Progenitor cell of endocrine pancreas (in vitro differentiated cells): ENCODE data around the gene PRKD1. TPM values are rescaled to one million over a fixed set of nuclear protein-coding genes. Genes with fewer than 3 reads are reported as not detected.
"Not testable (repeated sequence)": the region's sequence is repeated elsewhere in the genome, so short reads cannot be mapped to it uniquely, and the experiment has no call there.

Source experiments
- DNase-seq: peaks from one replicate; pipeline ENCODE4 v3.0.0; 2021; ENCODE audit warnings: low spot score; ENCODE audit not compliant: unreplicated experiment
- H3K27ac Mint-ChIP-seq: 2 replicates; pipeline ENCODE4 v1.8.0; 2021; ENCODE audit warnings: mild to moderate bottlenecking, moderate library complexity, mixed read lengths
- H3K27me3 Mint-ChIP-seq: 2 replicates; pipeline ENCODE4 v1.8.0; 2021; ENCODE audit warnings: mixed read lengths
- H3K36me3 Mint-ChIP-seq: 2 replicates; pipeline ENCODE4 v1.8.0; 2022; ENCODE audit warnings: mixed read lengths; ENCODE audit not compliant: insufficient read depth
- H3K4me1 Mint-ChIP-seq: 2 replicates; pipeline ENCODE4 v1.8.0; 2021; ENCODE audit warnings: low read depth, mixed read lengths
- H3K4me3 Mint-ChIP-seq: 2 replicates; pipeline ENCODE4 v1.8.0; 2021; ENCODE audit warnings: low read depth, mild to moderate bottlenecking, moderate library complexity, mixed read lengths
- H3K9me3 Mint-ChIP-seq: 2 replicates; pipeline ENCODE4 v1.8.0; 2021; ENCODE audit warnings: low read depth, mixed read lengths
- total RNA-seq: library from RNA; stranded (reverse); gene quantifications from 2 replicates; pipeline ENCODE4 v1.2.1, GENCODE V29; 2021
- TF ChIP-seq, protein P1 (sequence below): fragments of 200-600 bp; sonication (generic); IDR thresholded peaks from one replicate; pipeline ENCODE4 v1.5.0; 2021; ENCODE audit warnings: antibody characterized with exemption, mild to moderate bottlenecking; ENCODE audit not compliant: unreplicated experiment

Gene PRKD1
- total RNA-seq, 1 donor from 2014 or later, result 23.6 TPM

DNA sequence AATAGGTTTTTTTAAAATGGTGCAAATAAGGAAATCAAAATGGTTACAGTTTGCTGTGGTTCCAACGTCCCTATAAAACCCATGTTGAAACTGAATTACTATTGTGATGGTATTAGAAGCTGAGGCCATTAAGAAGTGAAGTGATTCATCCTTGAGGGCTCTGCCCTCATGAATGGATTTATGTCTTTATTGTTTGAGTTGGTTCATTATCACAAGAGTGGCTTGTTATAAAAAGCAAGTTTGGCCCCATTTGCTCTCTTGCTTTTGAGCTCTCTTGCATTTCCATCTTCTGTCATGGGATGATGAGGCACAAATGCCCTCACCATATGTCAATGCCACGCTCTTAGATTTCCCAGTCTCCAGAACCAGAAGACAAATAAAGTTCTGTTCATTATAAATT is 62.3 kb downstream of the PRKD1 start:
- H3K36me3 Mint-ChIP-seq, result no peaks in the 10 kb centered on the region

DNA sequence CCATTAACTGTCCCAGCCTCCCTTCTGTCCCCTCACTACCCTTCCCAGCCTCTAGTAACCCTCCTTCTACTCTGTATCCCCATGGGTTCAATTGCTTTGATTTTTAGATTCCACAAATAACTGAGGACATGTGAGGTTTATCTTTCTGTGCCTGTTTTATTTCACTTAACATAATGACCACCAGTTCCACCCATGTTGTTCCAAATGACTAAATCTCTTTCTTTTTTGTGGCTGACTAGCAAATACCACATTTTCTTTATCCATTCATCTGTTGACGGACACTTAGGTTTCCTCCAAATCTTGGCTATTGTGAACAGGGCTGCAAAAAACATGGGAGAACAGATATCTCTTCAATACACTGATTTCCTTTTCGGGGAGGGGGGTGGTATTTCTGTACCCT is 65.7 kb downstream of the PRKD1 start:
- no peak for DNase-seq
- Mint-ChIP-seq H3K9me3 (peaks cover 1% of the 10 kb centered on the region), H3K27me3 (no peaks in the 10 kb centered on the region), H3K4me1 (no peaks in the 10 kb centered on the region), H3K36me3 (peaks cover 2% of the 10 kb centered on the region), H3K27ac (no peak overlapping the region), H3K4me3 (no peak overlapping the region)
- TF ChIP-seq, protein P1, sequence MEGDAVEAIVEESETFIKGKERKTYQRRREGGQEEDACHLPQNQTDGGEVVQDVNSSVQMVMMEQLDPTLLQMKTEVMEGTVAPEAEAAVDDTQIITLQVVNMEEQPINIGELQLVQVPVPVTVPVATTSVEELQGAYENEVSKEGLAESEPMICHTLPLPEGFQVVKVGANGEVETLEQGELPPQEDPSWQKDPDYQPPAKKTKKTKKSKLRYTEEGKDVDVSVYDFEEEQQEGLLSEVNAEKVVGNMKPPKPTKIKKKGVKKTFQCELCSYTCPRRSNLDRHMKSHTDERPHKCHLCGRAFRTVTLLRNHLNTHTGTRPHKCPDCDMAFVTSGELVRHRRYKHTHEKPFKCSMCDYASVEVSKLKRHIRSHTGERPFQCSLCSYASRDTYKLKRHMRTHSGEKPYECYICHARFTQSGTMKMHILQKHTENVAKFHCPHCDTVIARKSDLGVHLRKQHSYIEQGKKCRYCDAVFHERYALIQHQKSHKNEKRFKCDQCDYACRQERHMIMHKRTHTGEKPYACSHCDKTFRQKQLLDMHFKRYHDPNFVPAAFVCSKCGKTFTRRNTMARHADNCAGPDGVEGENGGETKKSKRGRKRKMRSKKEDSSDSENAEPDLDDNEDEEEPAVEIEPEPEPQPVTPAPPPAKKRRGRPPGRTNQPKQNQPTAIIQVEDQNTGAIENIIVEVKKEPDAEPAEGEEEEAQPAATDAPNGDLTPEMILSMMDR, result no peak

More for the DNA sequence above, 62.3 kb downstream of the PRKD1 start:
- Mint-ChIP-seq H3K27me3 (no peaks in the 10 kb centered on the region), H3K9me3 (no peaks in the 10 kb centered on the region), H3K4me1 (no peaks in the 10 kb centered on the region), H3K4me3 (no peak overlapping the region), H3K27ac (no peak overlapping the region)
- TF ChIP-seq, protein P1, result no peak
- no peak for DNase-seq

DNA sequence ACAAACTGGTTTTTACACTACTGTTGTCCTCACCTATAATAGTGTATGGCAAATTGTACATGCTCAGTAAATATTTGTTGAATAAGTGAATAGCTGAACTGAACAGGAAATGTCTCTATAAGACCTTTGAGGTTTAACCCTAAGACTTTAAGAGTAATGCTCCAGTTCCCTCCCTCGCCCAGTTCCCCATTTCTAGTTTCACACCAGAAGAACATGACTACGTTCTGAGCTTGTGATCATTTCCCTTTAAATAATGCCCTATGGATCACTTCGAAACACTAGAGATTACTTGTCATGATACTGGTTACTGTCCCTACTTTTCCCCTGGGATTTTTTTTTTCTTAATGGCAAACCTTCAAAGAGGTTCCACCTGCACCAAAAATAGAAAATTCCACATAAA is 69.3 kb downstream of the PRKD1 start:
- no peaks in the 10 kb centered on the region for H3K27me3 Mint-ChIP-seq
- H3K9me3 Mint-ChIP-seq, result peaks cover 26% of the 10 kb centered on the region
- DNase-seq, result no peak
- H3K36me3 Mint-ChIP-seq, result peaks cover 23% of the 10 kb centered on the region
- no peak overlapping the region for H3K4me3 Mint-ChIP-seq
- no peaks in the 10 kb centered on the region for H3K4me1 Mint-ChIP-seq
- no peak overlapping the region for H3K27ac Mint-ChIP-seq
- TF ChIP-seq, protein P1, result no peak

DNA sequence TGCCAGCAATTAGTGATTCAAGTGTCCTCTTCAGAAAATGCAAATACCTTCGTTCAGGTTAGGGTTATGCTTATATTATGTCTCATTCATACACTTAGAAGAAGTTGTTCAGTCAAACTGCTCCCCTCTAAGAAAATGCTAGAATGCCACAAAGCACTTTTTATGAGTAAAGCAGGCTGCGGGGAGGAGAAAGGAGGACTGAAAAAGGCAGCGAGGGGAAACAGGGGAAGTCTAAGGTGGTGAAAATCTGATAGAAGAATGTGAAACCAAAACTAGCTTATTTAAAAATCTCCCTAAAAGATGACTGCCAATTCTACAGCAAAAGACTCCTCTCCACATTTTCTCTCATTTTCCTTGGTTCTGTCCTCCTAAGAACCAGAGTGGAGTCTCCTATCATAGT is 70.1 kb downstream of the PRKD1 start:
- TF ChIP-seq, protein P1, result no peak
- Mint-ChIP-seq H3K9me3 (peaks cover 30% of the 10 kb centered on the region), H3K36me3 (peaks cover 26% of the 10 kb centered on the region), H3K4me3 (no peak overlapping the region), H3K27me3 (no peaks in the 10 kb centered on the region), H3K27ac (no peak overlapping the region), H3K4me1 (no peaks in the 10 kb centered on the region)
- DNase-seq, result no peak

DNA sequence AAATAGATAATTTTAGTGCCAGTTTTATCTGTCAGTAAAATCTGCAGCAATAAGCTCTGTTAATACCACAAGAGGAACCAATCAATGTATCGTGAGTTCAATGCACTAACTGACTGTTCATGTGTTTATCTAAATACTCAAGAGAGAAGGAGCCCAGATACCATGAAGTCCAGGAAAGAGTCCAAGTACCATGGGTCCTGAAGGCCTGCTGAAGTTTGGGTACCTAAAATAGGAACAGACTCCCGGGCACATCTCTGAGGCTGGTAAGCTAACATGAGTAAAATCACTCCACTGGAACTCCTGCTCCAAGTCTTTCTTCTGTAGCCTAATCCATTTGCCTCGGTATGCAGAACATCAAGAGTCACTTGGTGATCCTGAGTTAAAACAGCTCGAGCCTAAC is 71.1 kb downstream of the PRKD1 start:
- H3K9me3 Mint-ChIP-seq, result peaks cover 41% of the 10 kb centered on the region
- H3K27ac Mint-ChIP-seq, result no peak overlapping the region
- no peak overlapping the region for H3K4me3 Mint-ChIP-seq
- H3K4me1 Mint-ChIP-seq, result no peaks in the 10 kb centered on the region
- TF ChIP-seq, protein P1, result no peak
- no peak for DNase-seq
- no peaks in the 10 kb centered on the region for H3K27me3 Mint-ChIP-seq
- peaks cover 34% of the 10 kb centered on the region for H3K36me3 Mint-ChIP-seq

DNA sequence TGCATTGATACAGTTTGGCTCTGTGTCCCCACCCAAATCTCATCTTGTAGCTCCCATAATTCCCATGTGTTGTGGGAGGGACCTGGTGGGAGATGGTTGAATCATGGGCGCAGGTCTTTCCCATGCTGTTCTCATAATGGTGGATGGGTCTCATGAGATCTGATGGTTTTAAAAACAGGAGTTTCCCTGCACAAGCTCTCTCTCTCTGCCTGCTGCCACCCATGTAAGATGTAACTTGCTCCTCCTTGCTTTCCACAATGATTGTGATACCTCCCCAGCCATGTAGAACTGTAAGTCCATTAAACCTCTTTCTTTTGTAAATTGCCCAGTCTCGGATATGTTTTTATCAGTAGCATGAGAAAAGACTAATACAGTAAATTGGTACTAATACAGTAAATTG is 74.0 kb downstream of the PRKD1 start:
- H3K9me3 Mint-ChIP-seq, result peaks cover 50% of the 10 kb centered on the region
- H3K4me3 Mint-ChIP-seq, H3K4me1 Mint-ChIP-seq, H3K27ac Mint-ChIP-seq, DNase-seq, H3K27me3 Mint-ChIP-seq: not testable (repeated sequence)
- peaks cover 34% of the 10 kb centered on the region for H3K36me3 Mint-ChIP-seq
